ENCODE measurements around the gene EPHB6.

The EPHB6 gene

DNA sequence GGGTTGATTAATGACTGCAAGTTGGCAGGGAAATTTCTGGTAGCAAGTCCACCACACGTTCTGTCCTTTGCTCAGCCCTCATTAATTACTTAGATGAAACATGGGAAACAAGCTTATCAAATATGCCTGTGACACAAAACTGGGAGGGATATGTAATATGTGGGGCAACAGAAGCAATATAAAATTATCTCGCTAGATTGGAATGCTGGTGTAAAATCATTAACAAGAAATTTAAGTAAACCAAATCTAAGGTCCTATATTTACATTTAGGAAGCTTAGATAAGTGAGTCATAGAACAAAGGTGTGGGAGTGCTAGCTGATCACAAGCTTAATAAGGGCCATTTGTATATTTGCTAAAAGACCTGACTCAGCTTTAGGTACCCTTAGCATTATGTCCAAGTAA is 55.2 kb downstream of the EPHB6 start:
- TF ChIP-seq, protein P1, sequence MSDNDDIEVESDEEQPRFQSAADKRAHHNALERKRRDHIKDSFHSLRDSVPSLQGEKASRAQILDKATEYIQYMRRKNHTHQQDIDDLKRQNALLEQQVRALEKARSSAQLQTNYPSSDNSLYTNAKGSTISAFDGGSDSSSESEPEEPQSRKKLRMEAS (IDR thresholded peaks at IDR 0.05; ENCODE audit: low read depth, low read length): no peak
- TF ChIP-seq POLR2A (IDR thresholded peaks at IDR 0.05; ENCODE audit: extremely low read depth, insufficient read length) (no peak), MYC (IDR thresholded peaks at IDR 0.05; ENCODE audit: low read depth, low read length) (no peak)
- TF ChIP-seq, protein P2, sequence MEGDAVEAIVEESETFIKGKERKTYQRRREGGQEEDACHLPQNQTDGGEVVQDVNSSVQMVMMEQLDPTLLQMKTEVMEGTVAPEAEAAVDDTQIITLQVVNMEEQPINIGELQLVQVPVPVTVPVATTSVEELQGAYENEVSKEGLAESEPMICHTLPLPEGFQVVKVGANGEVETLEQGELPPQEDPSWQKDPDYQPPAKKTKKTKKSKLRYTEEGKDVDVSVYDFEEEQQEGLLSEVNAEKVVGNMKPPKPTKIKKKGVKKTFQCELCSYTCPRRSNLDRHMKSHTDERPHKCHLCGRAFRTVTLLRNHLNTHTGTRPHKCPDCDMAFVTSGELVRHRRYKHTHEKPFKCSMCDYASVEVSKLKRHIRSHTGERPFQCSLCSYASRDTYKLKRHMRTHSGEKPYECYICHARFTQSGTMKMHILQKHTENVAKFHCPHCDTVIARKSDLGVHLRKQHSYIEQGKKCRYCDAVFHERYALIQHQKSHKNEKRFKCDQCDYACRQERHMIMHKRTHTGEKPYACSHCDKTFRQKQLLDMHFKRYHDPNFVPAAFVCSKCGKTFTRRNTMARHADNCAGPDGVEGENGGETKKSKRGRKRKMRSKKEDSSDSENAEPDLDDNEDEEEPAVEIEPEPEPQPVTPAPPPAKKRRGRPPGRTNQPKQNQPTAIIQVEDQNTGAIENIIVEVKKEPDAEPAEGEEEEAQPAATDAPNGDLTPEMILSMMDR (IDR thresholded peaks at IDR 0.05; ENCODE audit: low read depth, low read length): no peak
- no peak overlapping the region for H3K4me3 ChIP-seq (ENCODE audit: low read depth, low read length)
- no peak for DNase-seq (ENCODE audit: low read depth)

DNA sequence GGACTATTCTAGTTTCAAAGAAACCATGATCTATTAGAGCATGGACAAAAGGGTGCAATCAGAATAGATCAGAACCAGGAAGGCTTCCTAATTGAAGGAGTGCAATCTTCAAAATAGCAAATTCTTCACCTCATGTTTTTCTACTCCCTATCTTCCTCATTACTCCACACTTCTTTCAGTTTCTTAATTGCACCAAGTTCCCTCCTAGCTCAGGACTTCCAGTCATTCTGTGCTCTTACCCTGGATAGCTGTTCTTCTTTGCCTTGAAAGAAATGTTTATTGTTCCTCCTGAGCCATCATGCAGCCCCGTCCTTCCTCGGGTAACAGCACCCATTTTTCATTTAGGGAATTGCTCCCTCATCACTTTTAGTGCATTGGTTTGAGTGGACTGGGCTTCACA is 55.6 kb downstream of the EPHB6 start:
- TF ChIP-seq, protein P2 (IDR thresholded peaks at IDR 0.05; ENCODE audit: low read depth, low read length): no peak
- TF ChIP-seq MYC (IDR thresholded peaks at IDR 0.05; ENCODE audit: low read depth, low read length): no peak
- TF ChIP-seq POLR2A (IDR thresholded peaks at IDR 0.05; ENCODE audit: extremely low read depth, insufficient read length): no peak
- TF ChIP-seq, protein P1 (IDR thresholded peaks at IDR 0.05; ENCODE audit: low read depth, low read length): no peak
- H3K4me3 ChIP-seq (ENCODE audit: low read depth, low read length): no peak overlapping the region
- DNase-seq (ENCODE audit: low read depth): no peak

DNA sequence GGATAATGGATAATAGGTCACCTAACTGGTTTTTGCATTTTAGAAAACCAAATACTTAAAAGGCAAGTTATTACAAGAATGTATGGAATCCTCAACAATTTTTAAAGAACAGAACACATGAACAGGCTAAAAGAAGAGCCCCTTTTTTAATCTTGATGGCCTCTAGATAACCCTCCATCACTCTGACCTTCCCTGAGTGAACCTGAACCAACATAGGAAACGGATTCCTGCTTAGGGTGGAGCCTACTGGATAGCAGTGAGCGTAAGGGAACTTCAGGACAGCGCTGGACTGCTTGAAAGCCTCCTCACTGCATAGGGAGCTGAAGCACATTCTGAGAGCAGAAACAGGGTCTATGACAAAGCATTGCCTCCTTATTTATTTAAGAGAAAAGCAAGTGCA is 58.2 kb downstream of the EPHB6 start:
- H3K4me3 ChIP-seq (ENCODE audit: low read depth, low read length): no peak overlapping the region
- TF ChIP-seq MYC (IDR thresholded peaks at IDR 0.05; ENCODE audit: low read depth, low read length) (no peak), POLR2A (IDR thresholded peaks at IDR 0.05; ENCODE audit: extremely low read depth, insufficient read length) (no peak)
- TF ChIP-seq, protein P1 (IDR thresholded peaks at IDR 0.05; ENCODE audit: low read depth, low read length): no peak
- TF ChIP-seq, protein P2 (IDR thresholded peaks at IDR 0.05; ENCODE audit: low read depth, low read length): no peak
- no peak for DNase-seq (ENCODE audit: low read depth)

DNA sequence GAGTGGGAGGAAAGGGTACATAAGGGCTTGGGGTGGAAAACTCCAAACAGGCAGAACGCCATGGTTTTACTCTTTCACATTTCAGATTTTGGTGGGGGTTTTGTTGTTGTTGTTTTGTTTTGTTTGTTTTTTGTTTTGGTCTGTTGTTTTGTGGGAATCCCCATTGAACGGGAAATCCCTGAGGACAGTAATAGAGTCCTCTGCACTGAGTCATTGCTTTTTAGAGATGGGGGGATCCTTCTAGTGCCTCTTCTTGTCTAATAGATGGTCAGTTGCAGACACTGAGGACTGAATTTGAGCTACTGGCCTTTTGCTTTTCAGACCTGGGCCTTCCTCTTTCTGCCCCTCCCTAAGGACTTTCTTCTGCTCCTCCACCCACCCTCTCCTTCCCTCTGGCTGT is 58.7 kb downstream of the EPHB6 start:
- no peak for DNase-seq (ENCODE audit: low read depth)
- TF ChIP-seq POLR2A (IDR thresholded peaks at IDR 0.05; ENCODE audit: extremely low read depth, insufficient read length) (no peak), MYC (IDR thresholded peaks at IDR 0.05; ENCODE audit: low read depth, low read length) (no peak)
- TF ChIP-seq, protein P2 (IDR thresholded peaks at IDR 0.05; ENCODE audit: low read depth, low read length): no peak
- TF ChIP-seq, protein P1 (IDR thresholded peaks at IDR 0.05; ENCODE audit: low read depth, low read length): no peak
- no peak overlapping the region for H3K4me3 ChIP-seq (ENCODE audit: low read depth, low read length)

DNA sequence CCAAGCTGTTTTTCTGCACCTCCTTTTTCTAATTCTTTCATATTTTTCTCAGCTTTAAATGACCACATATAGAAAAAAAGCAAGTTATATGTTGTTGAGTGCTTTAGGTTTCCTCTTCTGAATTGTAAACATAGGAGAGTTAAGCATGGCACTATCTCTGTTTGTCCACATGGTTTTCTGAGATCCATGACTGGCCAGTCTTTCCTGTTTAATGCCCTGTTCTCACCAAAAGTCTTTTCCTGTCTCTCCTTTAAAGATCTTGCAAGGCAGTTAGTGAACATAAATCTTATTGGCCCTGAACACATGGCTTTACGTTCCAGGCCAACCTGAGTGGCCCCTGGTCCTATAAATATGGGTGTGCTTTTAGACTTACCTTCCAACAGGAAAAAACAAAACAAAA is 59.2 kb downstream of the EPHB6 start:
- DNase-seq (ENCODE audit: low read depth): no peak
- no peak overlapping the region for H3K4me3 ChIP-seq (ENCODE audit: low read depth, low read length)
- TF ChIP-seq, protein P1 (IDR thresholded peaks at IDR 0.05; ENCODE audit: low read depth, low read length): no peak
- TF ChIP-seq MYC (IDR thresholded peaks at IDR 0.05; ENCODE audit: low read depth, low read length) (no peak), POLR2A (IDR thresholded peaks at IDR 0.05; ENCODE audit: extremely low read depth, insufficient read length) (no peak)
- TF ChIP-seq, protein P2 (IDR thresholded peaks at IDR 0.05; ENCODE audit: low read depth, low read length): no peak

DNA sequence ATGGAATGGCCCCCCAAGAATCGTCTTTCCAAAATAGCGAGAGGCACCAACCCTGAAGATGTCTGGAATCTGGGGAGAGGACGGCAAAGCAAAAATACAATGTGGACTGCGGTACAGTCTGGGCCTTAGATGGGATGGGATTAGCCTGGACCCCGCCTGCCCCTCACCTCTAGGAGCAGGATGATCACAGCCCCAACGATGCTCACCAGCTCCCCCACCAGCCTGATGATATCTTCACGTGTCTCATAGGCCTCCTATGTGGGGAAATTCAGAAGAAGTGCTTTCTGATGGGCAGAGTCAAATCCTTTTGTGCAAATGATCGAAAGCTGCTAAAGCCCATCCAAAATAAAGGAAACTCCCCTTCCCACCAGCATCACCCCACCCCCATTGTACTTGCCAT is 60.4 kb downstream of the EPHB6 start:
- no peak for DNase-seq (ENCODE audit: low read depth)
- no peak for TF ChIP-seq MYC (IDR thresholded peaks at IDR 0.05; ENCODE audit: low read depth, low read length)
- TF ChIP-seq, protein P1 (IDR thresholded peaks at IDR 0.05; ENCODE audit: low read depth, low read length): no peak
- TF ChIP-seq, protein P2 (IDR thresholded peaks at IDR 0.05; ENCODE audit: low read depth, low read length): no peak
- TF ChIP-seq POLR2A (IDR thresholded peaks at IDR 0.05; ENCODE audit: extremely low read depth, insufficient read length): no peak
- no peak overlapping the region for H3K4me3 ChIP-seq (ENCODE audit: low read depth, low read length)

All from NB4 (cell line).